GM21619 (cell line): ENCODE measurements around the gene COA4.
"Not testable (repeated sequence)": the region's sequence is repeated elsewhere in the genome, so short reads cannot be mapped to it uniquely, and the experiment has no call there.

Experiments
- ATAC-seq: cut with Tn5 transposase; IDR thresholded peaks from one replicate; pipeline ENCODE4 v1.9.1; 2021; ENCODE audit not compliant: unreplicated experiment

COA4 gene

DNA sequence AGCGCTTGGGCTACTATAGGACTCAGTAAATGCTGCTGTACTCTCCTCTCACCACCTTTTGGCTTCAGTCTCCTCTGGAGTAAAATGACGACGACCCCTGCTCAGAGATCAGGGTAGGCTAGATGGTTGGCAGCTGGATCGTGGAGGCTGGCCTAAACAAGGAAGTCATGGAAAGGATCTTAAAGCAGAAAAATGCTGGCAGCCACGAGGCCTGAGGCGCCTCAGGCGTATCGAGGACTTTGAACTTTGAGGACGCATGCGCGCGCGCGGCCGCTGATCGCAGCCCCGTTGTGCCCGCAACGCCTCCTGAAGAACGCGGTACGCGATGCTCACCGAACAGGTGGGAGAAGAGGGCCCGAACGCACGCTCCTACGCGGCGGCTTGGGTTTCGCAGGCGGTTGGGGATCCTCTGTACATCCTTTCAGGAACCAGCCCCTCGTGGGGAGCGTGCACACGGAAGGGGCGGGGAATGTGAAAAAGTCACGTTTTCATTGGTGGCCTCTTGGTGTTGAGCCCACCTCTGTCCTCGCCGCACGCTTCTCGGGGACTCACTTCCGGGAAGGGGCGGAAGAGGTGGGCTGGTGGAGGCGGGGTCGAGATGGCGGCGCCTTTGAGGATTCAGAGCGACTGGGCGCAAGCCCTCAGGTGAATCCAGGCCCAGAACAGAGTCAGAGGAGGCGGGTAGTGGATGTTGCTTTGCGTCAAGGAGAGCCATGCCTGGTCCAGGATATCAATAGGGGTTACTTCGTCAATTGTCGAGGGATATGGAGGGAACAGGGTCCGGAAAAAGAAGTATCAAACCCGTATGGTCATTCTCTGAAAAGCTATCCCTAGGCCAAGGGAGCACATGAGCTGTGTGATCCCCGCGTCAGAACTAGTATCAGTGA lies at the start of gene COA4, which contains the start of gene PAAF1:
Gene COA4, minus strand, starts transcription at position 423 of the 887 bp plus-strand sequence. CDS start 3,468 bp downstream, outside the sequence.
Gene PAAF1, plus strand, starts transcription at position 576 of the 887 bp plus-strand sequence. Its CDS starts 23 bp downstream, at position 599.
- ATAC-seq: peak; percentile 94

DNA sequence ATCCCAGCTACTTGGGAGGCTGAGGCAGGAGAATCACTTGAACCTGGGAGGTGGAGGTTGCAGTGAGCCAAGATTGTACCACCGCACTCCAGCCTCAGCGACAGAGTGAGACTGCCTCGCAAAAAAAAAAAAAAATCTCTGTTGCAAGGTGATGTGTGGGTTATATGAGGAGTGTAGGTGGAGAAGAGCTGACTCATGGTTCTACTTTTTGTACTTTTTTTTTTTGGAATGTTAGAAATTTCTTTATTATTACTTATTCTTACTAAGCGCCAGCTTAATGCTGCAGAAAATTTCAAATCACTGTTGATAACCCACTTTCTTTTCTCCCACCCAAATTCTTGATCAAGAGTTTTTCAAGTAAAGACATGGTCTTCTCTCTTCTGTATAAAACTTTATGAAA lies 44.5 kb upstream of the COA4 start:
- ATAC-seq: no peak

DNA sequence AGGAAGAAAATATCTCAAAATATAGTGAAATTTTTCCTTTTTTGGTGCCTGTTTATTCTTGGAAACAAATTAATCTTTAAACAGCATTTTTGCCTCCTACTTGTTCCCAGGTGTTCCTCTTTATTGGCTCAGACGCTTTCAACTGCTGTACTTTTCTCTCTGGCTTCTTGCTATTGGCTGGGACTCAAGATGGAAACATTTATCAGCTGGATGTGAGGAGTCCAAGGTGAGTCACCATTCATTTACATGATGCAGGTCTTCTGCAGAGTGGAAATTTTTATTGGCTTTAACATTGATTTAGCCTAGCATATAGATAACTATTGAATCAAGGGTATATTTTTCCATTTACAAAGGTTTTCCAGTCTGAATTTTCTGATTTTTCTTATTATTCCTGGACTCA lies 39.8 kb upstream of the COA4 start:
- no peak for ATAC-seq

DNA sequence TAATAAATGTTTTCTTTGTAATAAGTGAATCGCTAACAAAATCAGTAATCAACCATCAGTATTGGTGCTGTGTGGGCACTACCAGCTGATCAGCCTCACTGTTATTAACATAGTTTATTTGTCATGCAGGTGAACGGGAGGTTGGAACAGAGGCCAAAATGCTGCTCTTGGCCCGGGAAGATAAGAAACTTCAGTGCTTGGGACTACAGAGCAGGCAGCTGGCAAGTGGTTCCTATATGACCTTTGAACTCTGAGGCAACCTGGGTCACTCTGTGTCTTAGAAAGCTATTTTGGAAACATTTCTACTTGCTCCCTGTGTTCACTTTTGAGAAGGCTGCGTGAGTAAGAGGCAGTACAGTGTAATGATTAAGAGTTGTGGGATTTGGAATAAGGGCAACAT lies 37.6 kb upstream of the COA4 start:
- ATAC-seq: no peak

DNA sequence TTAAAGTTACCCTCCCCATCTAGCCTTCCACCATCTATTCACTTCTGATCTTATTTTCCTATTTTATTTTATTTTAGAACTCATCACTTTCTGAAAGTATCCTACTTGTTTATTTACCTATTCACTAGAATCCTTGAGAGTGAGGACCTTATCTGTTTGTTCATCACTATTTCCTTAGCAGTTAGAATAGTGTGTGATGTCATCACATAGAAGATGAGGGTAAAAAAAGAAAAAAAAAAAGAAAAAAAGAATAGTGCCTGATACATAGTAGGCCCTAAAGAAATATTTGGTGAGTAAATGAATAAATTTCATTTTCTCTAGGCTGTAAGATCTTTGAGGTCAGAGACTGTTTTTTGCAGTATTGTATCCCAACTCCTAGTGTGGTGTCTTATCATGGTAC lies 36.8 kb upstream of the COA4 start:
- no peak for ATAC-seq

DNA sequence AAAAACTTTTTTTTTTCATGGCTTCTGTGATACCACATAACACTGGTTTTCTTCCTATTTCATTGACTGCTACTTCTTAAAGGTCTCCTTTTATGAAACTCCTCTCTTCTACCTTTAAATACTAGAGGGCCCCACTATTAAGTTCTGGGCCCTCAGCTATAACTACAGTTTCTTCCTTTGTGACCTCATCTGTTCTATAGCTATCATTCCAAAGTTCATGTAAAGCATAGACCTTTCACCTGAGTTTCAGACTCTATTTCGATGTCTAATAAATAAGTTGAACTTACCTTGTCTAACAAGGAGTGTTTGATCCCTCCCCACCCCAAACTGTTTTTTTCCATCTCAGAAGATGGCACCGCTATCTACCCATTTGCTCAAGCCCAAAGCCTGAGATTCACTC lies 35.4 kb upstream of the COA4 start:
- no peak for ATAC-seq

DNA sequence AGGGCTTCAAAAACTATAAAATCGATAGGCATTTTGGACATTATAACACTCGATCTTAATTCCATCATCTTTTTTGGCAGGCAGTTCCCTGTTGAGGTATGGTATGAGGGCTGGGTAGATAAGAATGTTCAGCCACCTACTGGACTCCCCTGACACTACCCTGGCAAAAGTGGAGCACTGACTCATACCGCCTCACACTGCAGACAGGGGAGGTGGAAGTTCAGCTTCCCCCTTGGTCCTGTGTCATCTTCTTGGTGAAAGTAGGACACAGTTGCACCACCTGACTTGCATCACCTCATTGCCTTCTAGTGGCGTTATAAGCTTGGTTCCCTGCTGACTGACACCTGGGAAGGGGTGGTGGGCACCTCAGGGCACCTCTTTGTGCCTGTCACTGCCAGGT lies 30.5 kb upstream of the COA4 start:
- no peak for ATAC-seq

DNA sequence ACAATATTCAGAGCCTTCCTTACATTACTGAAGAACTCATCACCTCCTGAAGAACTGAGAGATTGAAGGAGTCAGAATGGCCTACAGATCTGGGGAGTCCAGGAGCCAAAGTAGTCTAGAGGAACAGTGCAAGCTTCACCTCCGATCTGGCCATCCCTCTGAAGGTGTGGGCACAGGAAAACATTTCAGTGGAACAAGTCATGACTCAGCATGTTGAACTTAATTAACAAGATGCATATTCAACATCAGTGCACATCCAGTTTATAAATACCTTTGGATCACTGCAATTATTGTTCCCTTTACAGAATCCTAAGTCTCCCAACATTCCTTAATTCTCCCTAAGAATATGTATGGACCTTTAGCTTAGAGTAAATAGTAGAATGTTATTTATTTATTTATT lies 25.7 kb upstream of the COA4 start:
- no peak for ATAC-seq

DNA sequence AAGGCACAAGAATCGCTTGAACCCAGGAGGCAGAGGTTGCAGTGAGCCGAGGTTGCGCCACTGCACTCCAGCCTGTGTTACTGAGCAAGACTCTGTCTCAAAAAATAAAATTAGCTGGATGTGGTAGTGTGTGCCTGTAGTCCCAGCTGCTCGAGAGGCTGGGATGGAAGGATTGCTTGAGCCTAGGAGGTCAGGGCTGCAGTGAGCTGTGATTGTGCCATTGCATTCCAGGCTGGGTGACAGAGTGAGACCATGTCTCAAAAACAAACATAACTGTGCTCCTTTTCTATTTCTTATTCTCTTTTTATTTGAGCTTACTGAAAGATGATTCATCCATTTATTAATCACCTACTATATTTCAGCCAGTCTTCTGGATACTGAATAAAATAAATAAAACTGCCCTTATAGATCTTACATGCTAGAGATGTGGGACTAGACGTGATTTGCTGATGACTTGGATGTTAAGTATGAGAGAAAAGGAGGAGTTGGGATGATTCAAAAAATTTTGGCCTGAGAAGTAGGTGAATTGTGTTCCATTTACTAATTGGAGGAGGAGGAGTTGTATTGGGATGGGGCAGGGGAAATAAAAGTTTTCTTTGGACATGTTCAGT lies 18.2 kb upstream of the COA4 start:
- no peak for ATAC-seq

DNA sequence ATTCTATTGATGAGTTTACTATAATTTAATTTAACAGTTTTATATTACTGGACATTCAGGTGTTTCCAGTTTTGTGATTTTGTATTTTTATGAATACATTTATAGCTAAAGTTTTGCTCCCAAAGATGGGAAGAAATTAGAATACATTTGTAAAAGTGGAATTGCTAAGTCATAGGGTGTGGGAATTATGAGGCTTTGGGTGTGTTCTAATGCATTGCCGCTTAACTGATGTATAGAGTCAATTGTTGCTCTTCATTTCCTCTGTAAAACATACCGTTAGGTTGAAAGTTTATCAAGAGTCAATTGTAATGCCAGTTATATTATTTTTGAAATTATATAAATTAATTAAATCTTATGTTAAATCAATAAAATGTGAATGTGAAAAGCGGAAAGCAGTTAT lies 16.4 kb upstream of the COA4 start:
- ATAC-seq: no peak

DNA sequence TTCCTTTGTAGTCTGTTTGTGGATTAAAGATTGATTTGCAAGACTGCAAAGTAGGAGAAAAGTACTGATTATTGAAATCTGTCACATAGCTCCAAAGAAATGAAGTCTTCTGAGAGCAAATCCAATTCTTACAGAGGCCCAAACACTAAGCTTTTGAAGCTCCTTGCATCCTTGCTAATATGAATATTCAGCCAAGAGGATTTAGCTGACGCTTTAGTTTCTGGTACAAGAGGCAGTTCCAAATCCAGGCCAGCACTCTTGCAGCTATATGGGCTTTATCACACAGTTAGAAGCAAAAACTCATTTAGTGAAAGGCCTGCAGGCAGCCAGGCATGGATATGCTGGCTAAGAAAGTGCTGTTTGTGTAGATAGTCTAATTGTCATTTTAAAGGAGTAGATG lies 12.9 kb upstream of the COA4 start:
- no peak for ATAC-seq

DNA sequence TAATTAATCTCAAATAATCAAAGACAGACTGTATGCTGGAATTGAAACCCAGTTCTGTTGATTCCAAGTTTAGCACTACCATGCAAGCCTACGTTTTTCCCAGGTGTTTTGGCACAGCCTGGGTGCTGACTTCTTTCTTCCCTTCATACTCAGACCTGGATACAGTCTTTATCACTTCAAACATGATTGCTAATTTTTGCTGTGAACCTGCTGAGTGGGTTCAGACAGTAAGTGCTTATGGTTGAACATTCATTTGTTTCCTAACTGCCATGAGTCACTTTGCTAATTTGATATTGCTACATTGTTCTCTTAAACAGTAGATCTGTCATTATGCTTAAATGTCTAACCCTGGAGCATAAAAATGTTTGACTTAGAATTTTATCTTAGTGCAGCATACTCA lies 12.4 kb upstream of the COA4 start:
- no peak for ATAC-seq

DNA sequence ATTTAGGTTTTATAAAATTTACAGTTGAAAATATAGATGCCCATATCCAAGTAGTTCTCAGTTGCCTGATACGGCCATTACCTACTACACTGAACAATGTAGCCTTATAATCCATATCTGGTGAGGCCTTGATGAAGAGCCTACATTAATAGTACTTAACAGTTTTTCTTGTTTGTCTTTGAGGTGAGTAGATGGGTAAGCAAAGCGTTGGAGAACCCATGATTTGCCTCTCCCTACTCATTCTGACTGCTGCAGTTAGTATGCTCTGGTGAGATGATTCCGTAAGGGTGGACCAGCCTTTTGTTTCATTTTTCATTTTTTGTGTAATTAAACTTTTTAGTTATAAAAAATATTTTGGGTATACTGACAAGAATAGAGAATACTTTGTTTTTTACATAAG lies 11.6 kb upstream of the COA4 start:
- no peak for ATAC-seq

DNA sequence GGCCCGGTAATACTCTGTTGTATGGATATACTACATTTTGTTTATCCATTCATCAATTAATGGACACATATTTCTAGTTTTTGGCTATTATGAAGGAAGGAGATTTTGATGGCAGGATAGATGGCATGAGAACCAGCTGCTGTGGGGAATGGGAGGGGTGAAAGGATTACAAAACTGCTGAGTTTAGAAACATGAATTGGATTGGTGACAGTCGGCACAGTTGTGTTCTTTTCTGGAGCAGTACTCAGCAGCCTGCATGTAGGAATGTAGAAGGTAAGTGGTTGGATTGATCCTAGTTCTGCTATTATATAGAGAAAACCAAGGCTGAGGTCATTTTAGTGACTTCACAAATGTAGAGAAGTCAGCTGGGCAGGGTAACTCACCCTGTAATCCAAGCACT lies 7.2 kb upstream of the COA4 start:
- no peak for ATAC-seq

DNA sequence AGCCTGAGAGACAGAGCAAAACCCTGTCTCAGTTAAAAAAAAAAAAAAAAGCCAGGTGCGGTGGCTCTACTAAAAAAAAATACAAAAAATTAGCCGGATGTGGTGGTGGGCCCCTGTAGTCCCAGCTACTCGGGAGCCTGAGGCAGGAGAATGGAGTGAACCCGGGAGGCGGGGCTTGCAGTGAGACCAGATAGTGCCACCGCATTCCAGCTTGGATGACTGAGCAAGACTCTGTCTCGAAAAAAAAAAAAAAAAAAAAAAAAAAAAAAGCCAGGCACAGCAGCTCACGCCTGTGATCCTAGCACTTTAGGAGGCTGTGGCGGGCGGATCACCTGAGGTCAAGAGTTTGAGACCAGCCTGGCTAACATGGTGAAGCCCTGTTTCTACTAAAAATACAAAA lies 3.8 kb upstream of the COA4 start:
- not testable (repeated sequence) for ATAC-seq

DNA sequence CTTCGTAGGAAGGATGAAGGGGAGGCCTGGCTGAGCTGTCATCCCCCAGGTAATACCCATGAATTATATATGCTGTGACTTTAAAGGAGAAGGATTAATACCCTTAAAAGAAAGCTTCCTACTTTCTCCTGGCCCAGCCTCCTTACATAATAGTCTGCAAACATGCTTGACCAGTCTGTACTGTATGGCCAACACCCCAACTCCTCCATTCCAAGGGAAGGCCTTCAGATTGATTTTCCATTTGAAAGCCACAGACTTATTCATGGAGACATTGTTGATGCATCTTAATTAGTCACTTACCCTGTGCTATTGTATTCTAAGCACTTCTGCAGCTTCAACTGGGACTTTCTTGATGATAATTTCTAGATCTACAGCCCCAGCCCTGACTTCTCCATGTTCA lies 2.1 kb upstream of the COA4 start:
- ATAC-seq: no peak

DNA sequence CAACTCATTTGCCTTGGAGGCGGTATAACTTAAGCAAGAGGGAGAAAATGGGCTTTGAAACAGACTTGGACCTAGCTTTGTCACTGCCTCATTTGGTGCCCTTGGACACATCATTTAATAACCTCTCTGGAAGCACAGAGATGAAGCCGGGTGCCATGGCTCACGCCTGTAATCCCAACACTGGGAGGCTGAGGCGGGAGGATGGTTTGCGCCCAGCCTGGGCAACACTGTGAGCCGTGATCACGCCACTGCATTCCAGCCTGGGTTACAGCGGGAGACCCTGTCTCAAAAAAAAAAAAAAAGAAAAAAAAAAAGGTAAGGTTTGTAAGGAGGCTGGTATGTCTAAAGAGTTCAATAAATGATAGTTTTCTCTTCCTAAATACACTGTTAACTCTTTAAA lies 806 bp downstream of the COA4 start:
- no peak for ATAC-seq

DNA sequence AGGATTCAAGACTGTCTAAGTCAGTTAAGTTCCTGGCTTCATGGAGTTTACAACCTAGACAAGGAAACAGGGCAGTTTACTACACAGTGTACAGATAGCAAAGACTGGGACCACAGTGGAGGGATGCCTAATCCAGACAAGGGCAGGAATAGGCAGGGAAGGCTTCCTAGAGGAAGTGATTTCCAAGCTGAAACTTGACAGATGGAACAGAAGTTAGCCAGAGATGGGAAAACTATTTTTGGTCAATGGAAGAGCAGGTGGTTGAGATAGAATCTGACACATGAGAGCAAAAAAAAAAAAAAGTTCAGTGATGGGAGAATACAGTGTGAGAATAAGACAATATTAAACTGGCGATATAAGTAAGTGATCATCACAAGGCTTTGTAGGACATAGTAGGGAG lies 1.3 kb downstream of the COA4 start:
- ATAC-seq: no peak

DNA sequence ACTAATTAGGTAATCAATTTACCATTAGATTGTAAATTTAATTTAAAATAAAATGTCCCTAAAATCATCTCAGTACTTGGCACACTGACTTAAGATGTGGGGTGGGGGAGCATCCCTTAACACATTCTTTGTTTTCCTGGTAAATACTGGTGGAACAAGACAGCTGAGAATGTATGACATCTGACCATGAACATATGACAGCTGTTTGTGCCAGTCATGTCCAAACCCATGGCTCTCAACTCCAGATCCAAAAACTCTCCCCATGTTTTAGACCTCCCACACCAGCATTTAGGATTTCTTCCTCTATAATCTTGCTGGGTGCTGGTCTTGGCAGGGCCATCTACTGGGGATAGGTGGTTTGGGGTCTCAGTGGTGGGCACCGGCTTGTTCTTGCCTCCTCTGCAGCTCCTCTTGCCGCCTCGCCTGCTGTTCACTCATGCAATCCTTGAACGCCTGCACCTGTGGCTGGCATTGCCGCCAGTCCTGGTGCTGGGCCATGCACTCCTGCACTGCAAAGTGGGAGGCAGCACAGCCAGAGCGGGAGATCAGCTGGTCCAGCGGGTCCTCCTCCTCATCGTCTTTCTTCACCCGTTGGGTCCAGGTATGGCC lies 3.8 kb downstream of the COA4 start:
- no peak for ATAC-seq

DNA sequence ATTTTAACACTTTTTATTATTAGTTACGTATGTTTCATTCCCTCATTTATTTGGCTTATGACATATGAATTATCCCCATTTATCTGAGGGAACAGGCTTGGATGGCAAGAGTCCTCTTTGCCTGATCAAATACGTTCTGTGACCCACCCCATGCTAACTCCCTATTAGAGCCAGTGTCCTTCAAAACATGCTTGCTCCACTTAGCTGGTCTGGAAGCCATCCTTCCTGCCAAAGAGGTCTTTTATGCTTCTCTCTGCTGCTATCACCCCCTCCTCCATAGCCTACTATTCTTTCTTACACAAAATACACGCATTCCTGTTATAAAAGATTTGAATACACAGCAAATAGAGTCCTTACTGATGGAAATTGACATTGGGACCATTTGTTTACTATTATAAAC lies 6.4 kb downstream of the COA4 start:
- ATAC-seq: no peak

DNA sequence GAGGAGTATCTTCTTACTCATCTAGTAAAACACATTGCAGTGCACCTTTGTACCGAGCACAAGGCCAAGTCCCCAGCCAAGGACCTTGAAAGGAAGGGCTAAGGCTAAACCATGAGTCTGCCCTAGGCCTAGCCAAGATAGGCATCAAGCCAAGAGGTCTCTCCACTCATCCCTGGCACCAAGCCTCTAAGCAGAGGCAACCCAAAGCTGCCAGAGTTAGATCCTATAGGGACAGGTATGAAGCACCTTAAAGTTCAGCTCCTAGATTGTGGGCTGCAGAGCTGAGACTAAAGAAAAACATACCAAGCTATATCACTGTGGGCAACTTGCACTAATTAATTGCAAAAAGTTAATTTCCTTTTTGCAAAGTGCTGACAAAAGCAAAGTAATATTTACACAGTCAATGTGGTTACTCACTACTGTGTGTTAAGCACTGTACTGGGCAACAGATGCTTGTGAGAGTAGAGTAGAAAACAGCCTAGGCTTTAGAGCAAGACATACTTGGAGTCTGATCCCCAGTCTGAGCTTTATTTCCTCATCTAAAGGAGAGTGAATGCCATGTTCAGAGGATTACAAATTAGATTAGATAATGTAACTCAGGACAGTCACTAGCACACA lies 7.2 kb downstream of the COA4 start:
- ATAC-seq: no peak

DNA sequence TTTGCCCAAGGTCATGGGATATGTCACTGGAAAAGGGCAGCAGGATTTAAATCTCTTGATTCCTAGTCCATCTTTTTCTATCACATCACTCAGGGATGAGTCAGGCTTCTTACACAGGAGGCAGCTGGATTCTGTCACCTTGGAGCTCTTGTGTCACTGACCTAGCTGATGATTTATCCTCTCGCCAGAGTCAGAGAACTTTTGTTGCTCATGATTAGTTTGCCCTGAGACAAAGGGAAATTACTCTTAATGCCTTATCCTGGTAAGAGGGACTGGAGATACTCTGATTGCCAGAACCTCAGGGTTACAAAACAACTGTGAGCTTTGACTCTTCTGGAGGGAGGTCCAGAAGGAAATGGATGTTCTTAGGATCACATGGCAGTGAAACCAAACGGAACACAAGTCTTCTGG lies 10.1 kb downstream of the COA4 start:
- ATAC-seq: no peak
